ENCODE data around the gene PAQR8.
"Not testable (repeated sequence)": the region's sequence is repeated elsewhere in the genome, so short reads cannot be mapped to it uniquely, and the experiment has no call there.

PAQR8 gene

DNA sequence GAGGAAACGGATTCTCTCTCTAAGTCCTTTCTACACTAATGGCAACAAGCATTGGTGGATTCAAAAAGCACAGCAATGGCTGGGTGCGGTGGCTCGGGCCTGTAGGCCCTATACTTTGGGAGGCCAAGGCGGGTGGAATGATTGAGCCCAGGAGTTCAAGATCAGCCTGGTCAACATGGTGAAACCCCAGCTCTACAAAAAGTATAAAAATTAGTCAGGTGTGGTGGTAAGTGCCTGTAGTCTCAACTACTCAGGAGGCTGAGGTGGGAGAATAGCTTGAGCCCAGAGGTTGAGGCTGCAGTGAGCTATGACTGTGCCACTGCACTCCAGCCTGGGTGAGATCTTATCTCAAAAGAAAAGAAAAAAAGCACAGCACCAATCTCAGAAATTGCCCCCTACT lies 19.3 kb downstream of the PAQR8 start:
- ChIA-PET CTCF (interaction anchor here (0.7 to 2.6 kb wide), 7 partner anchors 9 to 26 kb away, joined by 3 to 11 read pairs (median 3); partner anchors contain the start of gene PAQR8), POLR2A (no interaction called here)
- DNase-seq (ENCODE audit: extremely low spot score), result no peak
- TF ChIP-seq, protein P1, sequence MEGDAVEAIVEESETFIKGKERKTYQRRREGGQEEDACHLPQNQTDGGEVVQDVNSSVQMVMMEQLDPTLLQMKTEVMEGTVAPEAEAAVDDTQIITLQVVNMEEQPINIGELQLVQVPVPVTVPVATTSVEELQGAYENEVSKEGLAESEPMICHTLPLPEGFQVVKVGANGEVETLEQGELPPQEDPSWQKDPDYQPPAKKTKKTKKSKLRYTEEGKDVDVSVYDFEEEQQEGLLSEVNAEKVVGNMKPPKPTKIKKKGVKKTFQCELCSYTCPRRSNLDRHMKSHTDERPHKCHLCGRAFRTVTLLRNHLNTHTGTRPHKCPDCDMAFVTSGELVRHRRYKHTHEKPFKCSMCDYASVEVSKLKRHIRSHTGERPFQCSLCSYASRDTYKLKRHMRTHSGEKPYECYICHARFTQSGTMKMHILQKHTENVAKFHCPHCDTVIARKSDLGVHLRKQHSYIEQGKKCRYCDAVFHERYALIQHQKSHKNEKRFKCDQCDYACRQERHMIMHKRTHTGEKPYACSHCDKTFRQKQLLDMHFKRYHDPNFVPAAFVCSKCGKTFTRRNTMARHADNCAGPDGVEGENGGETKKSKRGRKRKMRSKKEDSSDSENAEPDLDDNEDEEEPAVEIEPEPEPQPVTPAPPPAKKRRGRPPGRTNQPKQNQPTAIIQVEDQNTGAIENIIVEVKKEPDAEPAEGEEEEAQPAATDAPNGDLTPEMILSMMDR (IDR thresholded peaks at IDR 0.05; ENCODE audit: control extremely low read depth, extremely low read depth, low read depth, missing control alignments), result no peak

GRCh38 chr6:52384145-52384766 lies 22.3 kb downstream of the PAQR8 start:
- ChIA-PET CTCF (interaction anchor here (1.2 to 10.0 kb wide), 2 partner anchors 17 to 18 kb away, joined by 3 to 99 read pairs; no protein-coding TSS in a partner anchor), POLR2A (no interaction called here)
- TF ChIP-seq, protein P1 (IDR thresholded peaks at IDR 0.05; ENCODE audit: control extremely low read depth, extremely low read depth, low read depth, missing control alignments), result no peak
- DNase-seq (ENCODE audit: extremely low spot score), result no peak

GRCh38 chr6:52385074-52385473 lies 23.1 kb downstream of the PAQR8 start:
- TF ChIP-seq, protein P1 (IDR thresholded peaks at IDR 0.05; ENCODE audit: control extremely low read depth, extremely low read depth, low read depth, missing control alignments), result no peak
- ChIA-PET POLR2A (no interaction called here), CTCF (interaction anchor here (1.2 to 10.0 kb wide), 3 partner anchors 16 to 99 kb away, joined by 3 to 99 read pairs (median 15); partner anchors contain the start of gene MCM3)
- DNase-seq (ENCODE audit: extremely low spot score), result no peak

GRCh38 chr6:52388119-52388518 lies 26.2 kb downstream of the PAQR8 start:
- DNase-seq (ENCODE audit: extremely low spot score), result not testable (repeated sequence)
- POLR2A ChIA-PET, result interaction anchor here (0.5 to 1.1 kb wide), 2 partner anchors 9 to 81 kb away, joined by 3 to 5 read pairs; no protein-coding TSS in a partner anchor
- CTCF ChIA-PET, result interaction anchor here (1.0 to 10.0 kb wide), 7 partner anchors 12 to 275 kb away, joined by 3 to 99 read pairs (median 3); no protein-coding TSS in a partner anchor

- CTCF ChIA-PET, result interaction anchor here (1.0 to 10.0 kb wide), 8 partner anchors 12 to 102 kb away, joined by 3 to 99 read pairs (median 8); partner anchors contain the start of gene PAQR8
- no peak for DNase-seq (ENCODE audit: extremely low spot score)
- TF ChIP-seq, protein P1 (IDR thresholded peaks at IDR 0.05; ENCODE audit: control extremely low read depth, extremely low read depth, low read depth, missing control alignments), result no peak
- POLR2A ChIA-PET, result interaction anchor here (0.5 to 1.1 kb wide), 2 partner anchors 9 to 82 kb away, joined by 3 to 5 read pairs; no protein-coding TSS in a partner anchor
Observed at GRCh38 chr6:52388790-52389189, 26.8 kb downstream of the PAQR8 start.

- TF ChIP-seq, protein P1 (IDR thresholded peaks at IDR 0.05; ENCODE audit: control extremely low read depth, extremely low read depth, low read depth, missing control alignments), result no peak
- ChIA-PET POLR2A (interaction anchor here (0.9 kb wide), 1 partner anchor 27 kb away, joined by 6 read pairs; the partner anchor contains the start of gene PAQR8), CTCF (interaction anchor here (1.3 to 10.0 kb wide), 9 partner anchors 12 to 103 kb away, joined by 3 to 99 read pairs (median 7); partner anchors contain the start of gene PAQR8)
- no peak for DNase-seq (ENCODE audit: extremely low spot score)
Observed at GRCh38 chr6:52389264-52389625, 27.3 kb downstream of the PAQR8 start.
